KOPT-K1 (cell line): ENCODE data around the gene ADAM12.

Experiments
- H3K27ac ChIP-seq: fragments of 200-600 bp; sonication (generic); 2 replicates; pipeline ENCODE4 v1.5.1; 2016; ENCODE audit warnings: antibody characterized with exemption, mild to moderate bottlenecking, low read depth, low read length; ENCODE audit not compliant: poor library complexity, severe bottlenecking
- H3K36me3 ChIP-seq: fragments of 200-600 bp; sonication (generic); 2 replicates; pipeline ENCODE4 v1.5.1; 2017; ENCODE audit warnings: antibody characterized with exemption, mild to moderate bottlenecking, low read length, moderate library complexity; ENCODE audit not compliant: insufficient read depth
- H3K9me3 ChIP-seq: fragments of 200-600 bp; sonication (generic); 2 replicates; pipeline ENCODE4 v1.5.1; 2017; ENCODE audit warnings: antibody characterized with exemption, low read length, mild to moderate bottlenecking; ENCODE audit not compliant: insufficient read depth, poor library complexity, severe bottlenecking

Gene ADAM12

GRCh38 chr10:126128581-126128980 lies 259.7 kb downstream of the ADAM12 start:
- H3K36me3 ChIP-seq, result no peaks in the 10 kb centered on the region
- no peak overlapping the region for H3K27ac ChIP-seq
- H3K9me3 ChIP-seq, result no peaks in the 10 kb centered on the region

GRCh38 chr10:126127481-126128029 lies 260.7 kb downstream of the ADAM12 start:
- Histone ChIP-seq H3K27ac (no peak overlapping the region), H3K9me3 (no peaks in the 10 kb centered on the region), H3K36me3 (no peaks in the 10 kb centered on the region)

- Histone ChIP-seq H3K27ac (no peak overlapping the region), H3K36me3 (no peaks in the 10 kb centered on the region), H3K9me3 (no peaks in the 10 kb centered on the region)
Measured at GRCh38 chr10:126126866-126127265, 261.4 kb downstream of the ADAM12 start.

GRCh38 chr10:126126023-126126422 lies 262.3 kb downstream of the ADAM12 start:
- Histone ChIP-seq H3K36me3 (no peaks in the 10 kb centered on the region), H3K27ac (no peak overlapping the region), H3K9me3 (no peaks in the 10 kb centered on the region)

- no peak overlapping the region for H3K27ac ChIP-seq
- no peaks in the 10 kb centered on the region for H3K9me3 ChIP-seq
- no peaks in the 10 kb centered on the region for H3K36me3 ChIP-seq
Measured at GRCh38 chr10:126124668-126125349, 263.5 kb downstream of the ADAM12 start.

DNA sequence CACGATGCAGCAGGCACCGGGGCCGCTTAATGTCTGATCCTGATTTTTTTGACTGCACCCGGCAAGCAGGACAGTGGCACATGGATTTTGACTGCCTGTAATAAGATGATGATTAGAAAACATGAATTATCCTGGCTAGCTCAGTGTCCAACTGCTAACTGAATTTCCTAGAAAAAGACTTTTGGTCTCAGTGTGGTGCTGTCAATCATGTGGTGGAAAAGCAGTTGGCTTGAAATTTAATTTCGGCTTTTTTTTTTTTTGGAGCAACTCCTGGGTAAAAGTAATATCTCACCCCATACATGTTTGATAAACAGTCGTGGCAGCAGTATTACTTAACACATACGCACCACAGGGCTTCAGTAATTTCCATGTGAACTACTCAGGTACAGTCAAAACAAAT lies 264.2 kb downstream of the ADAM12 start:
- no peaks in the 10 kb centered on the region for H3K9me3 ChIP-seq
- H3K36me3 ChIP-seq, result no peaks in the 10 kb centered on the region
- no peak overlapping the region for H3K27ac ChIP-seq

DNA sequence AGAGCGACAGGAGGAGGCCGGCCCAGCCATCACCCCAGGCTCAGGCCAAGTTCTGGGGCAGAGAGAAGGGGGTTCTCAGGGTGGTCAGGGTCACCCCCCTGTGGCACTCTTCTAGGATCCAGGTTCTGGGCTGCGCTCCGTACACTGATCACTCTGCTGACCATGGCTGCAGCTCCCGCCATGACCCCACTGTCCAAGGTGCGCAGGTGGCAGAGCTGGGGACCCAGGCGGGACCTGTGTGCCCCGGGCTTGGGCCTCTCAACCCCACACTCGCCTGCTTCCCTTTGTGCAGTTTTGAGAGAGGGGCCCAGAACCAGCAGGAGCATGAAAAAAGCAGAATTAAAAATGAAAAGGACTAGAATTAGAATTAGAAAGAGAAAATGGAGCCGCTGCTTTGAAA lies 264.8 kb downstream of the ADAM12 start:
- no peaks in the 10 kb centered on the region for H3K36me3 ChIP-seq
- H3K9me3 ChIP-seq, result no peaks in the 10 kb centered on the region
- no peak overlapping the region for H3K27ac ChIP-seq

DNA sequence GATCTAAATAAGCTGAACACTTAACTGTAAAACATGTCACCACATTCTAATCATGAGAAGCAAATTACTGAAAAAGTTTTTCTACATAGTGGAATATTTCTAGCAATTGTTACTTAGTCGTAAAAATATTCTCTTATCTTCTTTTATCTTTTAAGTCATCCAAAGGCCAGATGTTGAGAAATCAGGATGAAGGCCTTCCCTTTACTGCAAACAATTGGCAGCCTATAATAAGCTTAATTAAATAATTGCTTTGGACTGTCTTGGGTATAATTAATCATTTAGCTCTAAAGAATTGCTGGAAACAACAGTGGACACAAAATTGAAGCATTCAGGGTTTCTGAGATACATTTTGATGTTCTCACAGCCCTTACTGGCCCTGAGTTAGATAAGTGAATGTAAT lies 265.4 kb downstream of the ADAM12 start:
- H3K27ac ChIP-seq, result no peak overlapping the region
- no peaks in the 10 kb centered on the region for H3K36me3 ChIP-seq
- no peaks in the 10 kb centered on the region for H3K9me3 ChIP-seq

- H3K36me3 ChIP-seq, result no peaks in the 10 kb centered on the region
- no peak overlapping the region for H3K27ac ChIP-seq
- H3K9me3 ChIP-seq, result no peaks in the 10 kb centered on the region
Measured at GRCh38 chr10:126119599-126119998, 268.7 kb downstream of the ADAM12 start.

- Histone ChIP-seq H3K27ac (no peak overlapping the region), H3K36me3 (no peaks in the 10 kb centered on the region), H3K9me3 (no peaks in the 10 kb centered on the region)
Measured at GRCh38 chr10:126118476-126118875, 269.8 kb downstream of the ADAM12 start.

GRCh38 chr10:126117196-126117595 lies 271.1 kb downstream of the ADAM12 start:
- Histone ChIP-seq H3K36me3 (no peaks in the 10 kb centered on the region), H3K27ac (no peak overlapping the region), H3K9me3 (no peaks in the 10 kb centered on the region)

- no peak overlapping the region for H3K27ac ChIP-seq
- H3K36me3 ChIP-seq, result no peaks in the 10 kb centered on the region
- H3K9me3 ChIP-seq, result no peaks in the 10 kb centered on the region
Measured at GRCh38 chr10:126115886-126116285, 272.4 kb downstream of the ADAM12 start.

GRCh38 chr10:126114884-126115555 lies 273.3 kb downstream of the ADAM12 start:
- Histone ChIP-seq H3K9me3 (no peaks in the 10 kb centered on the region), H3K27ac (no peak overlapping the region), H3K36me3 (no peaks in the 10 kb centered on the region)

- no peaks in the 10 kb centered on the region for H3K36me3 ChIP-seq
- H3K9me3 ChIP-seq, result no peaks in the 10 kb centered on the region
- H3K27ac ChIP-seq, result no peak overlapping the region
Measured at GRCh38 chr10:126111516-126111915, 276.8 kb downstream of the ADAM12 start.

DNA sequence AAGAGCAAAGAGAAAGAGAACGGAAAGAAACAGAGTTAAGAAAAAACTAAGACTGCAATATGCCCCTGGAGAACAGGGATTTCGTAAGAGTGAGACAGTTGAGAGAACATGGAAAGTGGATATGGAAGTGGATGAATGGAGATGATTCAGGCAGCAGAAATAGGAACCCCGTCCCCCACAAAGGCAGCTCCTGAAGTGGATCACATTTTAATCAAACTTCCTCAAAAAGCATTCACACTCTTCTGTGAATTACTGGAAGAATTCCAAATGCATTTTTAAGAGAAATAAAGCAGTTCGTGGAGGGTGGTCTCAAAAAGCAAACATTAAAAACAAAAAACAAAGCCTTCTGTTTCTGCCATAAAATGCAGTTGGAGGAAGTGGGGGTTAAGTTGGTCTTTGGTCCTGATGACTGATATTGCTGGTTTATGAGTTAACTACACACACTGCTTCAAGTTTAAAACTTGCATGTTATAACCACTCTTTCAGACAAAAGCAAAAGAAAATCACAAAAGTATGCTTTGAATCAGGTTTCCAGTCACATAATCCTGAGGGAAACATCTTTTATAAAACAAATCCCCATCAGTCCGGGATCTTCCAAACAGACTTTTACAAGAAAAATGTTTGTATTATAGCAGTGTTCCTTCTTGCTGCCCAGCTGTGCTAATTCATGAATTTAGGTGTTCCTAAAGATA lies 277.6 kb downstream of the ADAM12 start:
- Histone ChIP-seq H3K9me3 (no peaks in the 10 kb centered on the region), H3K36me3 (no peaks in the 10 kb centered on the region), H3K27ac (no peak overlapping the region)
